WERI-Rb-1 (cell line): ENCODE measurements around the gene TLCD4.
"Not testable (repeated sequence)": the region's sequence is repeated elsewhere in the genome, so short reads cannot be mapped to it uniquely, and the experiment has no call there.

ENCODE experiments used
- DNase-seq: peaks from one replicate; pipeline ENCODE4 v3.0.0-alpha.2; 2020
- H3K27ac ChIP-seq: fragments of 250-450 bp; sonication (Bioruptor Pico); 2 replicates; pipeline ENCODE4 v1.5.1; 2020; ENCODE audit warnings: mild to moderate bottlenecking, moderate library complexity
- H3K27me3 ChIP-seq: fragments of 250-450 bp; sonication (Bioruptor Pico); 2 replicates; pipeline ENCODE4 v1.5.1; 2021; ENCODE audit warnings: mild to moderate bottlenecking, low read depth, moderate library complexity; ENCODE audit not compliant: insufficient read depth, severe bottlenecking
- H3K36me3 ChIP-seq: fragments of 250-450 bp; sonication (Bioruptor Pico); 2 replicates; pipeline ENCODE4 v1.5.1; 2020; ENCODE audit warnings: mild to moderate bottlenecking, moderate library complexity
- H3K4me3 ChIP-seq: 2 replicates; pipeline ENCODE4 v1.5.1; 2011; ENCODE audit warnings: low read depth, mild to moderate bottlenecking, control low read depth, low read length
- H3K9me3 ChIP-seq: fragments of 250-450 bp; sonication (Bioruptor Pico); 2 replicates; pipeline ENCODE4 v1.5.1; 2021; ENCODE audit warnings: mild to moderate bottlenecking, moderate library complexity; ENCODE audit not compliant: severe bottlenecking
- TF ChIP-seq, protein P1 (sequence below): IDR thresholded peaks from 2 replicates; pipeline ENCODE4 v1.5.1; 2011; ENCODE audit warnings: low read depth, mild to moderate bottlenecking, control low read depth, inconsistent platforms, low read length

TLCD4 gene

DNA sequence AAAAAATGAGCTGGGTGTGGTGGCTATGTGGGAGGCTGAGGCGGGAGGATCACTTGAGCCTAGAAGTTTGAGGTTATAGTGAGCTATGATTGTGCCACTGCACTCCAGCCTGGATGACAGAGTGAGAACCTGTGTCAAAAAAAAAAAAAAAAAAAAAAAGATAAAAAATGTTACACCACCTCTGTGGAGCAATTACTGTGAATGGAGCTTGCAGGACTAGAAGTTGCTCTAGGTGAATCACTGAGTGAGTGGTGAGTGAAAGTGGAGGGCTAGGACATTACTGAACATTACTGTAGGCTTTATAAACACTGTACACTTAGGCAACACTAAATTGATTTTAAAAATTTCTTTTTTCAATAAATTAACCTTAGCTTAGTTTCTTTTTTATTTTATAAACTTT lies 21.9 kb downstream of the TLCD4 start:
- H3K36me3 ChIP-seq: no peaks in the 10 kb centered on the region
- H3K27ac ChIP-seq: no peak overlapping the region
- H3K27me3 ChIP-seq: no peaks in the 10 kb centered on the region
- H3K9me3 ChIP-seq: no peaks in the 10 kb centered on the region
- TF ChIP-seq, protein P1, sequence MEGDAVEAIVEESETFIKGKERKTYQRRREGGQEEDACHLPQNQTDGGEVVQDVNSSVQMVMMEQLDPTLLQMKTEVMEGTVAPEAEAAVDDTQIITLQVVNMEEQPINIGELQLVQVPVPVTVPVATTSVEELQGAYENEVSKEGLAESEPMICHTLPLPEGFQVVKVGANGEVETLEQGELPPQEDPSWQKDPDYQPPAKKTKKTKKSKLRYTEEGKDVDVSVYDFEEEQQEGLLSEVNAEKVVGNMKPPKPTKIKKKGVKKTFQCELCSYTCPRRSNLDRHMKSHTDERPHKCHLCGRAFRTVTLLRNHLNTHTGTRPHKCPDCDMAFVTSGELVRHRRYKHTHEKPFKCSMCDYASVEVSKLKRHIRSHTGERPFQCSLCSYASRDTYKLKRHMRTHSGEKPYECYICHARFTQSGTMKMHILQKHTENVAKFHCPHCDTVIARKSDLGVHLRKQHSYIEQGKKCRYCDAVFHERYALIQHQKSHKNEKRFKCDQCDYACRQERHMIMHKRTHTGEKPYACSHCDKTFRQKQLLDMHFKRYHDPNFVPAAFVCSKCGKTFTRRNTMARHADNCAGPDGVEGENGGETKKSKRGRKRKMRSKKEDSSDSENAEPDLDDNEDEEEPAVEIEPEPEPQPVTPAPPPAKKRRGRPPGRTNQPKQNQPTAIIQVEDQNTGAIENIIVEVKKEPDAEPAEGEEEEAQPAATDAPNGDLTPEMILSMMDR: no peak
- DNase-seq: no peak
- no peak overlapping the region for H3K4me3 ChIP-seq

DNA sequence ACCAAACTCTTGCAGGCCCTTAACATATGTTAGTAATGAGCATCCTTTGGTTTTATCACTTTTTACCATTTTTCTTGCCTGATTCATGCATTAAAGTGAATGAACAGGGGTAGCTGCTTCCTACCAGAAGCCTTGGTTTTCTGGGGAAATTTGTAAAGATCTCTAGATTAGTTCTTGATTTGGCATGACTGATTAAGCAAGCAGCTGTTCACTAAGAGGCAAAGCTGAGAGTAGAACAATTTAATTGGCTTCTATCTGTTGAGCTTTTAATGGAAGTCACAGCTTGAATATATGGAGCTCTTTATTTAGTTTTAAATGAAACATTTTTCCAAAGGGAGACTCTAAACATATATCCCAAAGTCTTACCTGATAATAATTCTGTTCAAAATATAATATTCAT lies 23.6 kb downstream of the TLCD4 start:
- DNase-seq: no peak
- TF ChIP-seq, protein P1: no peak
- H3K9me3 ChIP-seq: no peaks in the 10 kb centered on the region
- H3K4me3 ChIP-seq: no peak overlapping the region
- H3K27ac ChIP-seq: no peak overlapping the region
- no peaks in the 10 kb centered on the region for H3K27me3 ChIP-seq
- H3K36me3 ChIP-seq: no peaks in the 10 kb centered on the region

DNA sequence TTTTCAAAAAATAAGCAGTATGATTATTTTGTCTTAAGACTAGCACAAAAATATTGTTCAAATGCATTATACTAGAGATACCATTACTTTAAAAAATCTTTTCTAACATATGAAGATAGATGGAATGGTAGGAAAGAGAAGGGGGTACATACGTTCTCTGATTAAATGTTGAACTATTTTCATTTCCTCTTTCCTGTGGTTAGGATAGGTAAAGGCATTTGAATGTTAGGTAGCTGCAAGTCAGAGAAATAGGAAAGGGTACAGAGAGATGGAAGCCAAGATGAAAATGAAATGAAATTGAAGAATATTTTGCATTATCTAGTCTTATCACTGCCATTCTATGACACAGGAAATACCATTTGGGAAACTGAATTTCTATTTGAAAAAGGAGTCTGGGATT lies 28.3 kb downstream of the TLCD4 start:
- no peak for DNase-seq
- no peak overlapping the region for H3K27ac ChIP-seq
- no peak overlapping the region for H3K4me3 ChIP-seq
- H3K9me3 ChIP-seq: no peaks in the 10 kb centered on the region
- TF ChIP-seq, protein P1: no peak
- H3K36me3 ChIP-seq: no peaks in the 10 kb centered on the region
- H3K27me3 ChIP-seq: no peaks in the 10 kb centered on the region

DNA sequence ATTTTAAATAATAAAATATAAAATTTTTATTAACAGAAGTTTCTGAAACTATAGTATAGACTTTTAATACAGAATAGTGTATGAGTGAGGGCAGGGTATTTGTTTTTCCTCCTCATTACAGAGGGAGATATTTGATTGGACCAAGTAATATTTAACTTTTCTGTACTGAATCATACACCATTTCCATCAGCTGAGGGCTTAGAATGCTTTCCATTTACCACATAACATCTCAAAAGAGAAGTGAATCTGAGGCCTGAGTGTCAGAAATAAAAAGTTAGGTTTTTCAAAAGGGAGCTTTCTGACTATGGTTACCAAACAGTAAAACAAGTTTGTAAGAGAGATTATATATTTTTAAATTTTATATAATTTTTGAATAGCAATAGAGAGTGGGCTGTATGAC lies 29.5 kb downstream of the TLCD4 start:
- no peak overlapping the region for H3K27ac ChIP-seq
- no peak for DNase-seq
- H3K4me3 ChIP-seq: no peak overlapping the region
- H3K36me3 ChIP-seq: no peaks in the 10 kb centered on the region
- TF ChIP-seq, protein P1: no peak
- H3K27me3 ChIP-seq: no peaks in the 10 kb centered on the region
- H3K9me3 ChIP-seq: no peaks in the 10 kb centered on the region

DNA sequence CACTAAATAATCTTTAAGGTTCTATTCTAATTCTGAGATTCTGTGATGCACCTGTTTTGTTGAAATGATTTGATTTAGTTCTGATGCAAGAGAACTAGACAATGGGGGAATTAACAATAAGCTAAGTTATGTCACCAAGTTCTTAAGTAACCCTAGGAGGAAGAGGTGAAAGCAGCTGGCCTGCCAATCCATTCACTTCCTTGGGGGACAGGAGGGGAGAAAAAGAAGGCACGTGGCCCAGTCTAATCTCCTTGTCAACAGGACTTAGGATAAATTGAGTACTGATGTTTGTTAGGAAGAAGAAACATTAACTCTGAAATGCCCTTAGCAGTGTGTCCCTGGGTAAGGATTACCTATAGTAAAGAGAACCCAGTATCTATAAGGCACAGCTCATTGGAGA lies 36.9 kb downstream of the TLCD4 start:
- Histone ChIP-seq H3K9me3 (no peaks in the 10 kb centered on the region), H3K4me3 (no peak overlapping the region), H3K36me3 (no peaks in the 10 kb centered on the region), H3K27ac (no peak overlapping the region), H3K27me3 (no peaks in the 10 kb centered on the region)
- DNase-seq: peak; percentile 66
- TF ChIP-seq, protein P1: no peak

DNA sequence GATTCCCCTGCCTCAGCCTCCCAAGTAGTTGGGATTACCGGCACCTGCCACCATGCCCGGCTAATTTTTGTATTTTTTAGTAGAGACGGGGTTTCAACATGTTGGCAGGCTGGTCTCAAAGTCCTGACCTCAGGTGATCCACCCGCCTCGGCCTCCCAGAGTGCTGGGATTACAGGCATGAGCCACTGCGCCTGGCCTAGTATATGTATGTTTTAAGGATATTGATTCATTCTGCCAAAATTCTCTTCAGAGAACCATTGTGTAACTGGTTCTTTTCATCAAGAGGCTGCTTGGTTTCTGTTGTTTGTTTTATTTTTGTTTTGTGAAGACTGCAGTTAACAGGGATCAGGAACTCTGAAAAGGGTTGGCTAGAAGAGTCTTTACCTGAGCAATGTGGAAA lies 48.4 kb downstream of the TLCD4 start:
- DNase-seq, H3K36me3 ChIP-seq, H3K9me3 ChIP-seq, H3K27ac ChIP-seq, H3K27me3 ChIP-seq, H3K4me3 ChIP-seq: not testable (repeated sequence)
